PC-9 (cell line): Measurements from ENCODE around the gene CHRNA3. TPM values are rescaled to one million over a fixed set of nuclear protein-coding genes. Genes with fewer than 3 reads are reported as not detected.

Experiments
- BruUV-seq: library from RNA; stranded (reverse); fragments of 400-500 nt; replicated peaks from 2 replicates; lab custom pipeline; 2021; lab: Mats Ljungman, UMichigan
- CTCF ChIA-PET: fragments of 300-600 bp; sonication (Branson Sonifier 250); formaldehyde crosslinking; loops from one replicate; lab custom pipeline; 2022; ENCODE audit warnings: antibody characterized with exemption; lab: Charles Lee
- POLR2A ChIA-PET: fragments of 300-600 bp; sonication (Branson Sonifier 250); formaldehyde crosslinking; loops from one replicate; lab custom pipeline; 2022; ENCODE audit warnings: antibody characterized with exemption; ENCODE audit not compliant: unreplicated experiment; lab: Charles Lee
- DNase-seq, 2 experiments: peaks; one replicate each; pipeline versions ENCODE4 v3.0.0 to v3.0.0-alpha.2; 2015 to 2022; ENCODE audit warnings: mixed read lengths in 1 of 2
- H2AFZ ChIP-seq: fragments of 200-600 bp; sonication (generic); 2 replicates; pipeline ENCODE4 v1.8.1; 2017; ENCODE audit warnings: antibody characterized with exemption
- H3F3A ChIP-seq: fragments of 200-600 bp; sonication (generic); 2 replicates; pipeline ENCODE4 v1.8.1; 2017; ENCODE audit warnings: antibody characterized with exemption, mild to moderate bottlenecking, low read depth; ENCODE audit not compliant: insufficient read depth
- H3K27ac ChIP-seq: fragments of 200-600 bp; sonication (generic); 2 replicates; pipeline ENCODE4 v1.6.1; 2016; ENCODE audit warnings: mixed run types
- H3K27me3 ChIP-seq: fragments of 200-600 bp; sonication (generic); 2 replicates; pipeline ENCODE4 v1.6.1; 2016; ENCODE audit warnings: low read depth, mixed run types; ENCODE audit not compliant: insufficient read depth
- H3K36me3 ChIP-seq: fragments of 200-600 bp; sonication (generic); 2 replicates; pipeline ENCODE4 v1.6.1; 2016; ENCODE audit warnings: low read depth, mixed run types
- H3K4me1 ChIP-seq: fragments of 200-600 bp; sonication (generic); replicated peaks from 2 replicates; pipeline ENCODE4 v1.6.1; 2016; ENCODE audit warnings: mixed run types; ENCODE audit not compliant: insufficient read depth
- H3K4me2 ChIP-seq: fragments of 200-600 bp; sonication (generic); 2 replicates; pipeline ENCODE4 v1.6.1; 2017; ENCODE audit warnings: mixed run types
- H3K4me3 ChIP-seq: fragments of 200-600 bp; sonication (generic); 2 replicates; pipeline ENCODE4 v1.6.1; 2016; ENCODE audit warnings: mixed run types
- H3K79me2 ChIP-seq: fragments of 200-600 bp; sonication (generic); 2 replicates; pipeline ENCODE4 v1.6.1; 2017; ENCODE audit warnings: low read depth, mixed run types
- H3K9me2 ChIP-seq: fragments of 200-600 bp; sonication (generic); 2 replicates; pipeline ENCODE4 v1.8.1; 2017; ENCODE audit warnings: mild to moderate bottlenecking; ENCODE audit not compliant: insufficient read depth
- H3K9me3 ChIP-seq: fragments of 200-600 bp; sonication (generic); 2 replicates; pipeline ENCODE4 v1.8.1; 2016; ENCODE audit warnings: low read depth; ENCODE audit not compliant: insufficient read depth
- H4K20me1 ChIP-seq: fragments of 200-600 bp; sonication (generic); 2 replicates; pipeline ENCODE4 v1.8.1; 2017; ENCODE audit not compliant: insufficient read depth
- CTCF ChIP-seq: fragments of 200-600 bp; sonication (generic); conservative IDR thresholded peaks from 2 replicates; pipeline ENCODE4 v1.6.1; 2017; ENCODE audit warnings: mixed run types, antibody characterized with exemption, mild to moderate bottlenecking, moderate library complexity
- EZH2 ChIP-seq: fragments of 200-600 bp; sonication (generic); IDR thresholded peaks from 2 replicates; pipeline ENCODE4 v1.8.0; 2017; ENCODE audit warnings: antibody characterized with exemption, low read depth
- intact Hi-C: fragments of 100-400 bp; cut with micrococcal nuclease; formaldehyde crosslinking; loops from one replicate; pipeline ENCODE4 v1.10.0; 2022; ENCODE audit not compliant: unreplicated experiment
- total RNA-seq: library from RNA; stranded (reverse); gene quantifications from 2 replicates; pipeline ENCODE4 v1.2.3, GENCODE V29; 2021

The CHRNA3 gene
- total RNA-seq, 1 experiment from 2014 or later, result not detected

GRCh38 chr15:78604420-78604819 is 16.4 kb downstream of the CHRNA3 start:
- no peaks in the 10 kb centered on the region for H3F3A ChIP-seq
- H3K4me2 ChIP-seq, result no peak overlapping the region
- ChIA-PET POLR2A (no interaction called here), CTCF (no interaction called here)
- H3K4me3 ChIP-seq, result no peak overlapping the region
- H4K20me1 ChIP-seq, result no peaks in the 10 kb centered on the region
- no peaks in the 10 kb centered on the region for H3K9me3 ChIP-seq
- H3K4me1 ChIP-seq, result no peaks in the 10 kb centered on the region
- H3K79me2 ChIP-seq, result no peaks in the 10 kb centered on the region
- no peaks in the 10 kb centered on the region for H3K36me3 ChIP-seq
- intact Hi-C loops, result no loop called here
- no peak for DNase-seq
- H3K27me3 ChIP-seq, result peaks cover 13% of the 10 kb centered on the region
- H2AFZ ChIP-seq, result no peak overlapping the region
- BruUV-seq, result no TSS peak
- H3K27ac ChIP-seq, result no peak overlapping the region
- H3K9me2 ChIP-seq, result no peaks in the 10 kb centered on the region
- no peak for TF ChIP-seq CTCF
- TF ChIP-seq EZH2, result no peak

GRCh38 chr15:78603467-78603866 is 17.3 kb downstream of the CHRNA3 start:
- H3K9me2 ChIP-seq, result no peaks in the 10 kb centered on the region
- BruUV-seq, result no TSS peak

GRCh38 chr15:78599189-78599588 is 21.6 kb downstream of the CHRNA3 start:
- Histone ChIP-seq H3K4me1 (no peaks in the 10 kb centered on the region), H3K4me2 (no peak overlapping the region), H3K4me3 (no peak overlapping the region), H3K27me3 (no peaks in the 10 kb centered on the region), H3K36me3 (no peaks in the 10 kb centered on the region), H3K27ac (no peak overlapping the region), H2AFZ (no peak overlapping the region), H4K20me1 (no peaks in the 10 kb centered on the region), H3K79me2 (no peaks in the 10 kb centered on the region), H3K9me2 (no peaks in the 10 kb centered on the region), H3F3A (no peaks in the 10 kb centered on the region), H3K9me3 (no peaks in the 10 kb centered on the region)
- ChIA-PET CTCF (no interaction called here), POLR2A (no interaction called here)
- no TSS peak for BruUV-seq
- intact Hi-C loops, result no loop called here
- TF ChIP-seq EZH2 (no peak), CTCF (no peak)
- DNase-seq, result no peak

More at GRCh38 chr15:78603467-78603866, 17.3 kb downstream of the CHRNA3 start:
- no peaks in the 10 kb centered on the region for H4K20me1 ChIP-seq
- CTCF ChIA-PET, result no interaction called here
- intact Hi-C loops, result no loop called here
- no peaks in the 10 kb centered on the region for H3K36me3 ChIP-seq
- H3K4me1 ChIP-seq, result no peaks in the 10 kb centered on the region
- H3K27me3 ChIP-seq, result peaks cover 10% of the 10 kb centered on the region
- H3K4me2 ChIP-seq, result no peak overlapping the region
- H3K27ac ChIP-seq, result no peak overlapping the region
- TF ChIP-seq CTCF (no peak), EZH2 (no peak)
- H3K79me2 ChIP-seq, result no peaks in the 10 kb centered on the region
- POLR2A ChIA-PET, result no interaction called here
- no peaks in the 10 kb centered on the region for H3K9me3 ChIP-seq
- no peak overlapping the region for H2AFZ ChIP-seq
- no peak overlapping the region for H3K4me3 ChIP-seq
- H3F3A ChIP-seq, result no peaks in the 10 kb centered on the region
- no peak for DNase-seq
